HG02798 (cell line): ENCODE measurements around the gene CCDC28B.
A peak's percentile ranks its signal among the peaks of the same experiment; 100 is the strongest.

Source experiments
- ATAC-seq: cut with Tn5 transposase; IDR thresholded peaks from one replicate; pipeline ENCODE4 v1.9.1; 2021; ENCODE audit warnings: mild to moderate bottlenecking; ENCODE audit not compliant: unreplicated experiment, poor library complexity

CCDC28B gene

DNA sequence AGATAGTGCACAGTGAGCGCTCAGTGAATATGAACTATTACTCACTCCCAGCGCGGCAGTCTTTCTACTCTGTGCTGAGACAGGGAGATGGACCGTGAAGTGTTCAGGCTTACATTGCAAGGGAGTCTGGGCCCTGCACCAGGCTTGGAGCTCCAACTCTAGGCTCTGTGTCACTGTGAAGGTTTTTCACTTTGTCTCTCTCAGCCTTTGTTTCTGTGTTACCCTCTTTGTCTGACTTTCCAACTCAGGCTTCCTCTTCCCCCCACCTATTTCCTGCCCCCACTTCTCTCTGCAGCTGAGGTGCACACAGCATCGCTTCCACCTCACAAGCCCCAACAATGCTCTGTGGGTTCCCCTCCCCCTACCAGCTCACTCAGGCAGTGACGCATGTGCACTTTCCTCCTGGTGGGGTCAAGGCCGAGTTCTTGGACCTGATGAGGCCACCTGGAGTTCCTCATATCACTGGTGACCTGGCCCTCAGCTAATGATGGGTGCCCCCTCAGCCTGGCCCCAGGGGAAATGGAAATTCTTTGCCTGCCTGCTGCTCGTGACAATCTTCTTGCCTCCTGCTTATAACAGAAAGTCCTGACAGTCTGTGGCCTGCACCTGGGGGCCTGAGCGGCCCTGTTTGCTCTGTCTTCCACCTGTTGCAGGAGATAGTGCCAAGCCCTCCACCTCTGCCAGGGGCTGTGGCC is 49.6 kb downstream of the CCDC28B start:
- ATAC-seq: peak; percentile 57

DNA sequence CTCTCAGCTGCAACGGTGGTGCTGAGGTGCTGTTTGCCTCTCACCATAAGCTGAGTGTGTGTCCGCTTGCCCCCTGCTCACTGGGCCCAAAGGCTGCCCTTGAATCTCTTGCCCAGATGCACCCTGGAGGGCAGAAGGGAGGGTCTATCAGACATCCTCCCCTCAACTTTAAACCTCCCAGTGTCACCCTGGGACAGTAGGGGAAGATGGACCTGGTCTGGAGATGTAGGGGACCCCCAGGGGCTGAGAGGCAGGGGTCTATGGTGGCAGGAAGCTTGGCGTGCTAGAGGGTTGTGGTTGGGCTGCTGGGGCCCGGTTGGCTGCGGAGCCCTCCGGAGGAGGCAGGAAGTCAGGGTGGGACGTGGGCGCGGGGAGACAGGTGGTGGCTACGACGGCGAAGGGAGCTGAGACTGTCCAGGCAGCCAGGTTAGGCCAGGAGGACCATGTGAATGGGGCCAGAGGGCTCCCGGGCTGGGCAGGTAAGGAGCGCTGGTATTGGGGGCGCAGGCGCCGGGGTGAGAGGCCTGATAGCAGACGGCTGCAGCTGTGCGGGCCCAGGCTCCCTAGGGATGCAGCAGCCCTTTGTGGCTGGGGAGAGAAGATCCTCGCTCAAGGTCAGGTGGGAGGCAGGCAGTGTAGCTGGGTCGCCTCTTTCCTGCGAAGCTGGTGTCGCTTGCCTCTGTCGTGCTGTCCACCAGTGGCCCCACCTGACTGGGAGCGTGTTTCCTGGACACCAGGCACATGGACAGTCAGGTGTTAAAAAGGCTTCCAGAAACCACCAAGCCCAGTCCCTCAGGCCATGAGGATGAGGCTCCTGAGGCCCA is 50.7 kb downstream of the CCDC28B start, which contains the start of gene LCK:
TSS of gene LCK (plus strand) at position 373 of the 824 bp plus-strand sequence. CDS start 23,065 bp downstream, outside the sequence.
- no peak for ATAC-seq
